Fibroblast of pulmonary artery (primary cell): ENCODE data around the gene PROX1.

Experiments
- DNase-seq: peaks from one replicate; pipeline ENCODE4 v3.0.0-alpha.2; 2010; ENCODE audit warnings: low read depth
- H3K4me3 ChIP-seq: replicated peaks from 2 replicates; pipeline ENCODE4 v1.5.1; 2011; ENCODE audit warnings: low read depth, mild to moderate bottlenecking, control low read depth, low read length, moderate library complexity
- CTCF ChIP-seq: IDR thresholded peaks from 2 replicates; pipeline ENCODE4 v1.5.1; 2011; ENCODE audit warnings: mild to moderate bottlenecking, control low read depth, low read length, inconsistent platforms; ENCODE audit errors: missing control alignments

Gene PROX1

GRCh38 chr1:213979751-213980586, 7.8 kb upstream of the PROX1 start:
- DNase-seq = no peak
- TF ChIP-seq CTCF = no peak
- no peak overlapping the region for H3K4me3 ChIP-seq

- no peak for TF ChIP-seq CTCF
- no peak for DNase-seq
- no peak overlapping the region for H3K4me3 ChIP-seq
Measured at GRCh38 chr1:213980906-213981305, 6.9 kb upstream of the PROX1 start.

DNA sequence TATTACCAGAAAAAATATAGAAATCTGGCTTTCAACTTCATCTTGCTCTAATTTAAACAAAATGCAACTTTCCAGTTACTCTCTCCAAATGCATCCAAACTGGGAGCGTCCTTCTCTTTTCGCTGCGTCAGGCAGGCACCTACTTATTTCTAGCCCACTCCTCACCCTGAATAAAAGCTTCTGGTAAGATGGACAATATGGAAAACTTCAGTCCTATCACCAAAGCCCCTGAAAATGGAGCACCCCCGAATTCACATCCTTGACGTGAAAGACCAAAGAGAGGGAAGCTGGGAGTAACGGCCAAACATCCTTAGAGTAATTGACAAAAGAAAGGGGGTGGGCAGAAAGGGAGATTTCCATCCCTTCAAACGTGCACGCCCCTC, 5.5 kb upstream of the PROX1 start:
- TF ChIP-seq CTCF = no peak
- DNase-seq = no peak
- no peak overlapping the region for H3K4me3 ChIP-seq

GRCh38 chr1:213982672-213983492, 4.9 kb upstream of the PROX1 start:
- no peak overlapping the region for H3K4me3 ChIP-seq
- DNase-seq = no peak
- no peak for TF ChIP-seq CTCF

DNA sequence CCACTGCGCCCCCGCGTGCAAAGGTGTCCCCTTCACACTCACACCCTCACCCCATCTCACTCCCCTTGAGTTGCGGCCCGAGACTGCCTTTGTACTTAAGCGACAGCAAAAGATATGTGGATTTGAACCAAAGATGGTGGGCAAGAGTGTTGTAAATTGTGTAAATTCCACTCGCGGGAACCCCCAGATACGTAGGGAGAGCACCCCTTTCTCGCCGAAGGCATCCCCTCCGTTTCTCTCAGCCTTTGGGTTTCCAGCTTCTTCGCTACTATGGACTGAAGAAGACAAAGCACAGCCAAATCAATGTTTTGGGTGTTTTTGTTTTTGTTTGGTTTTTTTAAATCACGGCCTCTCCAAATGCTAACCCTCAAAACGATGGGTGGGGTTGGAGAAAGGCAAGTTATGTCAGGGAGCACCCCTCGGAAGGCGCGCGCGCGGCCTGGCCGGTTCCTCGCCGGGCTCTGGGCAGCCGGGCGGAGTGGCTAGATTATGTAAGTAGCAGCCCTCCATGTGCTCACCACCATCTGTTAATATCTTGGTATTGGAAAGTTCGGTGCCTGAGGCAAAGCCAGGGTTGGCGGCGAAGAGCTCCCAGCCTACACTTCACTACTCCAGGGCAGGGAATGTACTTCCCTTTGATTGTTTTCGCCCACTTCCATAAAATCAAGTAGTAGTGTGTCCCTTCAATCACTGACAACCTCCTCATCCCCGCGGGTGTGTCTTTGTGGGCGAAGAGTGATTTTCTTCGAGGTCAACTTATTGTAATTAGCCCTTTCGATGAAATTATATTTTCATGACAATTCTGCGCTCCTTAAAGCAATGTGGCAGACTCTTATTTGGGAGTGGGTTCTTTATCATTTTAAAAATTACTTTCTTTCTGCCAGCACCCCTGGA, 4.0 kb upstream of the PROX1 start:
- DNase-seq = no peak
- H3K4me3 ChIP-seq = no peak overlapping the region
- TF ChIP-seq CTCF = no peak

- no peak for TF ChIP-seq CTCF
- DNase-seq = no peak
- H3K4me3 ChIP-seq = no peak overlapping the region
Measured at GRCh38 chr1:213984387-213985208, 3.2 kb upstream of the PROX1 start.
